ENCODE results near the gene LRRC37A.
"Not testable (repeated sequence)": the region's sequence is repeated elsewhere in the genome, so short reads cannot be mapped to it uniquely, and the experiment has no call there.

Gene LRRC37A

DNA sequence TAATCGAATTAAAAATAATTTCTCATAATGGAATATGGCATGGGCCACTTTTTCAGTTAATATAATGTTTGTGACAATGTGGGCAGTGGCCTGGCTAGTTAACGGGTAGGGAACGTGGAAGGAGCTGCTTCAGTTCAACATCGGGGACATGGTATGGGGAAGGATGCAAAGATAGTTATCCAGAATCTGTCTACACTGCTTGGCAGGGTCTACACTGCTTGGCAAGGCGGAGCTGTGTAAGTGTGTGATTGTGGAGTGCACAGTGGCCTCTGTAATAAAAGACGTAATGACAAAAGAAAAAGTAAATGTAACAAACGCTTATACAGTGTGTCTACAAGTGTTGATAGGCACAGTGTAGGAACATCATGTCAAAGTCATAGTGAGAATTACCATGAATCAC lies 7.3 kb upstream of the LRRC37A start:
- not testable (repeated sequence) for DNase-seq (ENCODE audit: low read depth)

DNA sequence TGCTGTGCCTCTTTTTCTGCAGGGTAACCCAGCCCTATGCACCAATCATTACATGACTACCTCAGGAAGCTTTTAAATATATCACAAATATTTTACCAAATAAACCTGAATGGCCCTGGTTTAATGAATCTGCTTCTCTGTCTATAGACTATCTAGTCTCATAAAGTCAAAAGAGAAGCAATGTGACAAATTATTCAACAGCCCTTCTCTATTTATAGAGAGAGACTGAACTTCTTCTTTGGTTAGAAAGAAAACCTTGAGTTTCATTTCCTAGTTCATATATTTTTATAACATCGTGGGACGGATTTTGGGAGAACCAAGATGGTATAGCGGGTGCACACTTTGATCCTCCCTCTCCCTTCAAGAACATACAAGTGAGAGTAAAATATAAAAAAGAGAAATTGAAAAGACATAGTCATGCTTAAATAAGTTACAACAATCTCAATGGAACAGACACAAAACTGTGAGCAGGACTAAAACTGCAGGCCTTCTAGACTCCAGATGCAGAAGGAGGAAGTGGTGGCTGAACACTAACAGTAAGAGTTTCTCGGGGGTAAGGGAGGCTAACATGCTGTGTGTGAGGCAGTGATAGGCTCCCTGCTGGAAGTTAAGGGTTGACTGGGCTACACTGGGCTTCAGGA lies 3.9 kb upstream of the LRRC37A start:
- DNase-seq (ENCODE audit: low read depth): not testable (repeated sequence)

DNA sequence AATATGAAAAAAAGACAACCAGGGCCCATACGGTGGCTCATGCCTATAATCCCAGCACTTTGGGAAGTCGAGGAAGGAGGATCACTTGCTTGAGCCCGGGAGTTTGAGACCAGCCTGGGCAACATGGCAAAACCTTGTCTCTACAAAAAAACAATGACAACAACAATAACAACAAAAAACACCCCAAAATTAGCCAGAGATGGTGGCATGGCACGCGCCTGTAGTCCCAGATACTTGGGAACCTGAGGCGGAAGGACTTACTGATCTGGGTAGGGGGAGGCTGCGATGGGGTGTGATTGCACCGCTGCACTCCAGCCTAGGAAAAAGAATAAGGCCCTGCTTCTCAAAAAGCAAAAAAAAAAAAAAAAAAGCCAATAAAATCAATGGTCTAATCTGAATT lies 3.3 kb upstream of the LRRC37A start:
- not testable (repeated sequence) for DNase-seq (ENCODE audit: low read depth)

DNA sequence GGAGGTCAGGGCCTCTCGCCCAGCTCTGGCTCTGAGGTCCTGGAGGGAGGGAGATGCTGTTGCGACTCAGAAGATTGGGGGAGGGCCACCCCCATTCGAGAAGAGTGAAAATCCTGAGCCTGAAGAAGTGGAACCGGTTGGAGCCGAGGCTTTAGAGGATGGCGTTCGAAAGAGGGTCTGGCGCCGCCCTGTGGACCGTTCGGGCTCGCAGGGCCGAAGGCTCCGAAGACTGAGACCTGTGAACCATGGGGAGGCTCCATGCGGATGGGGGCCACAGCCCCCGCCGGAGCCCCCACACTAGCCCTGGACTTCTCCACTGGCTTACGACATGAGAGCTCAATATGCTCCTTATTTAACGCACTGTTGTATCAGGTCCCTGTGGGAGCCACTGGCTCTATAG lies 46.3 kb downstream of the LRRC37A start:
- not testable (repeated sequence) for DNase-seq (ENCODE audit: low read depth)

DNA sequence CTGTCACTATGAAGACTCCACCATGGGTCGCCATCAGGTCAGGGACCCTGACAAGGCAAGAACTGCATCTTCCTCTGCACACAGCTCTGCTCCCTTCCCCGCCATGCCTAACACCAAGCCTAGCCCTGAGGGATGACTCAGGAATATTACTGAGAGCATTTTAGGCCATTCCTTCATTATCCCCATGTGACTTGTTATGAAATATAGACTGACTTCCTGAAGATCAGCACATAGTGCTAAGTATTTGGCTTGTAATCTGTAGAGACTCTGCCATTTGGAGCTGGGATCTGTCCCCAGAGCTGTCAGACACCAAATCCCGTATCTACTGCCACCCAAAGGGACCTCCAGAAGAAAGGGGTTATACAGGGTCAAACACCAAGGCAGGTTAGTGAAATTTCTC lies 47.2 kb downstream of the LRRC37A start:
- DNase-seq (ENCODE audit: low read depth): not testable (repeated sequence)

DNA sequence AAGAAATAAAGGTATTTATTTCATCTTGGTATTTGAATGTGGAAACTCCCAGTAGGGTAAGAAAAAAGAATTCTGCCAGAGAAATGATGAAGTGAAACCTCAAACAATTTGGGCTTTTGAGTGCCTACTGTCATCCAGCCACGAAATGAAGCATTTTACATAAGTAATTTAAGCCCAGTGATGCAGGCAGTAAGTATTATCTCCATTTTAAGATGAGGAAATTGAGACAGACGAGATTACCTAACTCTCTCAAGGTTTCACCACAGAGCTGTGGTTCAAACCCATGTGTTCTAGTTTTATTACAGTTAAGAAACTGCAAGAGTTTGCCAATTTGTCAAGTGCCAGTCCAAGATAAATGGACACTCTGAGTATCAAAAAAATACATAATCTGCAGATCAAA lies 53.4 kb downstream of the LRRC37A start:
- DNase-seq (ENCODE audit: low read depth): not testable (repeated sequence)

DNA sequence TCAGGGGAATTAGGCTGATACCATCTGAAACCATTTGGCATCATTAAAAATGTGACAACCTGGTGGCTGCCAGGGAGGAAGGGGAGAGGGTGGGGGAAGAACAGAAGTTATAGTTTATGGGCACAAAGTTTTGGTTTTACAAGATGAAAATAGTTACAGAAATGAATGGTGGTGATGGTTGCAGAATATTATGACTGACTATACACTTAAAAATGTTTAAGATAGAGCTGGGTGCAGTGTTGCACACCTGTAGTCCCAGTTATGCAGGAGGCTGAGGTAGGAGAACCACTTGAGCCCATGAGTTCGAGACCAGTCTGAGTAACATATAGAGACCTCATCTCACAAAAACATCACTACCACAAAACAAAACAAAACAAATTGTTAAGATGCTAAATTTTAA lies 54.1 kb downstream of the LRRC37A start:
- not testable (repeated sequence) for DNase-seq (ENCODE audit: low read depth)

DNA sequence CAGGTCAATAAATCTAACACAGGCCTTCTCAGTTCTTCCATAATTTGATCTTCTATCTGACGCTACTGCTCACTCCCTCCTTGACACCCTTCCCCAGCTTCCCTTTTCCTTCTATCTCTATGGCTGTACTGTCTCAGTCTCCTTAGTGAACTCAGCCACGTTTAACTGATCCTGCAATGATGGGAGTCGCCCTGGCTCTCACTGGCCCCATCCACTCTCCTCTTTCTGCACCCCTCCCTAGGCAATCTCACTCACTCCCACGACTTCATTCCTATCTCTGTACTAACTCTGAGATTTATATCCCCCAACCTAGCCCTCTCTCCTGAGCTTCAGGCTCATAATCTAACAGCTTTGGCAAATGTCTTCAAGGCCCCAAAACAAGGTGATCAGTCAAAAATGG lies 58.9 kb downstream of the LRRC37A start:
- not testable (repeated sequence) for DNase-seq (ENCODE audit: low read depth)

DNA sequence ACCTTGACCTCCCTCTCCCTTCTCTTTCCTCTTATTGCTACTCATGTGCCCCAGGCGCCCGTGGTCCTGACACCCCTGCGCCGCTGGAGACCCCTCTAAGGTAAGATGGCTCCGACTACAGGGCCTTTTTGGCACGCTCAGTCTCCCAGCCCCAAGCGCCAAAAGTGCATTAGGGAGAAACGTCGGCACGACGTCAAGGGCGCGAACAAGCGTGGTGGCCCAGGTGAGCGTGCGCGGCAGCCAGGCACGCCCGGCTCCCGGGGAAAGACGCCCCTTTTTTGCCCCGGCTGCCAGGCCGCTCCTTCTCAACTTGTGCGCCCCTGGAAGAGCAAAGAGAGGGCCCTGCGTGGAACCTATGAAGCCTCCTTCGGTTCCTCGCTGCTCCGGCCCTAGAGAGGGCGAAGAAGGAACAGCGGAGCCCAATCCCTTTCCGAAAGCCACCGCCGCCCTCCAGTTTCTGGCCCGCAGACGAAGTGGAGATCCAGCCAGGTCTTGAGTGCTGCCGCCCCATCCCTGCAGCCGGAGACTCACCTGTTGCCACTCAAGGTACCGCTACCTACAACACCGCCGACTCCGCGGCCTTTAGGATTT lies 66.3 kb downstream of the LRRC37A start:
- DNase-seq (ENCODE audit: low read depth): not testable (repeated sequence)

DNA sequence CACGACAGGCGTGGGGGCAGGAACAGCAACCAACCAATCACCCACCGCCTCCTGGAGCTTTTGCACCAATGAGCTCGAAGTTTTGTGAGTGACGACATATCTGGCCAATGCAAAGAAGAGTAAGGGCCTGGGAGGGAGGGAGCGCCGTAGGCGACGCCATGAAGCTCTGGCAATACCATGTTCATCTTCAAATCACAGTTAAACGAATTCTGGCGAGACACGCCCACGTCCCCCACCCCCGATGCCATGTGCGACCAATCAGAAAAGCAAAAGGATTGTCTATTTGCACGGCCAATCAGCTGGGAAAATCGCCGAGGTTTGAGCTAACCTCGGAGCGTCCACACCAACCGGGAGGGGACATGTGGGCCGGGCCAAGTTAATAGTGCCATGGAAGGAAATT lies 66.8 kb downstream of the LRRC37A start, which contains the start of gene ARL17B:
Gene ARL17B (minus strand): TSS at position 12 of the 400 bp plus-strand sequence. CDS start 3,369 bp downstream, outside the sequence.
- not testable (repeated sequence) for DNase-seq (ENCODE audit: low read depth)

DNA sequence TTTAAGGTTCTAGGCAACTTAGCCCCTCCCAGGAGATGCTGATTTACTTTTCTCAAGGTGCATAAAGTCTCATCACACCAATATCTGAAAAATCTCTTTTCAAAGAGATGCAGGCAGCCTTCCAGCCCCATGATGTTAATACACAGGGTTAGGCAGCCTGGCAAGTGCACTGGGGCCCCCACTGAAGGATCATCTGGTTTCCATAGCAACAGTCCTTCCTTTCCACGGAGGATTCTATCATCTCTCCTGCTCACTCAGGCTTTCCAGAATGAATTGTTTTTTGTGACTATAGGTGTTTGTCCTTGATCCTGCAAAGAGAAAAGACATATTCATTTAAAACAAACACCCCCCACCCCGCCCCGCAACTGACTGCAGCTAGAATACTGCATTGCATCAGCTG lies 72.6 kb downstream of the LRRC37A start:
- DNase-seq (ENCODE audit: low read depth): not testable (repeated sequence)

DNA sequence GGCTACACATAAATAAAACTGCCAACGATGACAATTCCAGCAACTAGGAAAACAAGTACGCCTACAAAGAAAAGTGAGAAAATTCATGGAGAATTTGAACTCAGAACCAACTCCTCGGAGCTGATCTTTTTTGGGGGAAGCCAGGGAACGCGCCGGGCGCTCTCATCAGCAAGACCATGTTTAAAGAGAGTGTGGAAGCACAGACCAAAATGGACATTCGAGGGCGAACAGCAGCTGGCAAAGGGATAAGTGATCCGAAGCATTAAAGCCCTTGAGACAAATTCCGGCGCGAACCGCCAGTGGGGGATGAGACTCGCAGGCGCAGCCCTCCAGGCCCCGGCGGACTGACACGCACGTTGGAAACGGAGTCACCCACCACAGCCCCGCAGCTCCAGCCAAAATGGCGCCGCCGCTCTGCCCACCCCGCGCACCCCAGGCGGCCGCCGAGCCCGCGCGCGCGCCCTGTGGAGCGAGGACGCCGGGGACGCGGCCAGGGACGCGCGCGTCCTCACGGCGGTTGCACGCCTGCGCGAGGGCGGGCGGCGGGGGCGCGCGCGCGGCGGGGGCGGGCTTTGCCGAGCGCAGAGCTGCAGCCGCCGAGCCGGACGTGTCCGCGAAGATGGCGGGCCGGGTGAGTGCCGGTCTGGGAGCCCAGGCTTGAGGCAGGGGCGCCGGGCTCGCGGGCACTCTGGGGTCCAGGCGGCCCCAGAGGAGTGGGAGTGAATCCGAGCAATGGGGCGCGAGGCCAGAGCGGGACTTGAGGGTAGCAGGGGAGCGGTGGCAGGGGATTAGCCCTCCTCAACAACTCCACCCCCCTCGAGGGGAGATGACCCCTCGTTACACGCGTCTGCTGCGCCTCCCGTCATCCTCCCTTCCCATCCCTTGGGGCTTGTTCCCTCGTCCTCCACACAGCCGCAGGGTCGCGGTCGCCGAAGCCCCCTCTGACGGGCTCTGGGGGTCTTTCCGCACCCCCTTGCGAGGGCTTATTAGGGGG lies 77.6 kb downstream of the LRRC37A start:
- not testable (repeated sequence) for DNase-seq (ENCODE audit: low read depth)

DNA sequence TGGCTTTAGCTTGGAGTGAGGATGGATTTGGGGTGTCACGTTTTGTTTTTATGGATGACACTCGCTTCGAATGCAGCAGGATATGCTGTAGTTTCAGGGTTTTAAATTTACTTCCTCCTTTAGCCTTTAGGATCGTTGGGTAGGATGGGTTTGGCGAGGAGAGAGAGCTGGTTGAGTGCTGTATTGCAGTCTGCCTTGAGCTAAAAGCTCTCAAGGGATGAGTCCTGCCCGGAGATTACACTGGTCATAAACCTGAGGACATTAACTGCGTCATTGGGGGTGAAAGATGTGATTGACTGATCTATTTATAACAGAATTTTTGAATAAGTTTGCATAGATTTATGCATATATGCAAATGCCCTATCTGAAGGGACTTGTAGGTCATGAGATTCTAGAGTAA lies 78.5 kb downstream of the LRRC37A start:
- not testable (repeated sequence) for DNase-seq (ENCODE audit: low read depth)

DNA sequence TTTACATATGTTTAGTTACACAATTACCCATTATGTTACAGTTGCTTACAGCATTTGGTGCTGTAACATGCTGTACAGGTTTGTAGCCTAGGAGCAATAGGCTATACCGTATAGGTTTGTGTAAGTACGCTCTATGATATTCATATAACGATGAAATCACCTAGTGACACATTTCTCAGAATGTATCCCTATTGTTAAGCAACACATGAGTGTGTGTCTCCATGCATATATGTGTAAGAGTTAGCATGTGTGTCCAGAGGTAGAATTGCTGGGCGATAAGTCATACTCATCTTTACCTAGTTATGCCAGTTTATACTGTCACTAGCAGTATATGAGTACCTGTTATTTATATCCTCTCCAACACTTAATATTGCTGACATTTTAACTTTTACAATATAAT lies 88.2 kb downstream of the LRRC37A start:
- DNase-seq (ENCODE audit: low read depth): not testable (repeated sequence)

DNA sequence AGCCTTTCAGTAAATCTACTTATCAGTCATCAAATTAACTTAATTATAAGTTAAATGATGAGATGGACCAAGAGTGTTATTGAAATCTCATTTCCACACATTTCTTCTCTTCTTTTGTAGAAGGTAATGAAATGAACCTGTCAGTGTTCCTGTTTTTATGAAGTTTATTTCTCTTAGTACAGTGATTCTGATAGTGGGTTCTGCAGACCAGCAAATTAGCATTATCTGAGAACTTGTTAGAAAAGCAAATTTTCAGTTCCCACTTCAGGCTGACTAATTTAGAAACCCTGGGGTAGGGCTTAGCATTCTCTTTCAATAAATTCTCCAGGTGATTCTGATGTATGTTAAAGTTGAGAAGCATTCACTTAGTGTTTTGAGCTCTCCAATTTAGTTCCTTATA lies 90.6 kb downstream of the LRRC37A start:
- DNase-seq (ENCODE audit: low read depth): not testable (repeated sequence)
